ENCODE measurements around the gene UNC13B. TPM values are rescaled to one million over a fixed set of nuclear protein-coding genes. Genes with fewer than 3 reads are reported as not detected.

The UNC13B gene
- total and polyA plus RNA-seq, 2 of the 13 experiments (the other 11 are each of a cell fraction or from before 2014, with no cell fraction given) = 14.0 to 18.3 TPM

DNA sequence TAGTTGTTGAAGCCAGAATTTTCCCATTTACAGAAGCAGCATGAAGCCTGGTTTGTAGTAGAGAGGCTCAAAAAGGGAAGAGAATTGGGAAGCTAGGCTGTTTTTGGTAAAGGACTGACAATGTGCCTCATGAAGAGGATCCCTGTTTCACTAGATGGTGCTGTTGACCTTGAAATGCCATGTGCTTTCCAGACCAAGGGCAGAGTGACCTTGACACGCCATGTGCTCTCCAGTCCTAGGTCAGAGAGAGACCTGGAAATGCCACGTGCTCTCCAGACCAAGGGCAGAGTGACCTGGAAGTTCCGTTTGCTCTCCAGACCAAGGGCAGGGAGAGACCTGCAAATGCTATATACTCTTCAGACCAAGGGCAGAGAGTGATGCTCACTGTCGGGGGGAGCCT is 32.0 kb downstream of the UNC13B start (continued):
- TF ChIP-seq ZNF10 (CRISPR knock-in tag; IDR thresholded peaks at IDR 0.05; ENCODE audit: borderline replicate concordance, low read depth) = no peak
- no peak for TF ChIP-seq ZFP36L2 (CRISPR knock-in tag; IDR thresholded peaks at IDR 0.05)
- TF ChIP-seq, protein P1, sequence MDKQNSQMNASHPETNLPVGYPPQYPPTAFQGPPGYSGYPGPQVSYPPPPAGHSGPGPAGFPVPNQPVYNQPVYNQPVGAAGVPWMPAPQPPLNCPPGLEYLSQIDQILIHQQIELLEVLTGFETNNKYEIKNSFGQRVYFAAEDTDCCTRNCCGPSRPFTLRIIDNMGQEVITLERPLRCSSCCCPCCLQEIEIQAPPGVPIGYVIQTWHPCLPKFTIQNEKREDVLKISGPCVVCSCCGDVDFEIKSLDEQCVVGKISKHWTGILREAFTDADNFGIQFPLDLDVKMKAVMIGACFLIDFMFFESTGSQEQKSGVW (CRISPR knock-in tag; IDR thresholded peaks at IDR 0.05; ENCODE audit: borderline replicate concordance) = no peak
- TF ChIP-seq ZNF562 (CRISPR knock-in tag; IDR thresholded peaks at IDR 0.05; ENCODE audit: borderline replicate concordance) = no peak
- TF ChIP-seq KAT8 (CRISPR knock-in tag; IDR thresholded peaks at IDR 0.05) = no peak
- no peak for TF ChIP-seq ELF4 (CRISPR knock-in tag; IDR thresholded peaks at IDR 0.05; ENCODE audit: borderline replicate concordance)
- TF ChIP-seq, protein P2, sequence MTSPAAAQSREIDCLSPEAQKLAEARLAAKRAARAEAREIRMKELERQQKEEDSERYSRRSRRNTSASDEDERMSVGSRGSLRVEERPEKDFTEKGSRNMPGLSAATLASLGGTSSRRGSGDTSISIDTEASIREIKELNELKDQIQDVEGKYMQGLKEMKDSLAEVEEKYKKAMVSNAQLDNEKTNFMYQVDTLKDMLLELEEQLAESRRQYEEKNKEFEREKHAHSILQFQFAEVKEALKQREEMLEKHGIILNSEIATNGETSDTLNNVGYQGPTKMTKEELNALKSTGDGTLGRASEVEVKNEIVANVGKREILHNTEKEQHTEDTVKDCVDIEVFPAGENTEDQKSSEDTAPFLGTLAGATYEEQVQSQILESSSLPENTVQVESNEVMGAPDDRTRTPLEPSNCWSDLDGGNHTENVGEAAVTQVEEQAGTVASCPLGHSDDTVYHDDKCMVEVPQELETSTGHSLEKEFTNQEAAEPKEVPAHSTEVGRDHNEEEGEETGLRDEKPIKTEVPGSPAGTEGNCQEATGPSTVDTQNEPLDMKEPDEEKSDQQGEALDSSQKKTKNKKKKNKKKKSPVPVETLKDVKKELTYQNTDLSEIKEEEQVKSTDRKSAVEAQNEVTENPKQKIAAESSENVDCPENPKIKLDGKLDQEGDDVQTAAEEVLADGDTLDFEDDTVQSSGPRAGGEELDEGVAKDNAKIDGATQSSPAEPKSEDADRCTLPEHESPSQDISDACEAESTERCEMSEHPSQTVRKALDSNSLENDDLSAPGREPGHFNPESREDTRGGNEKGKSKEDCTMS (CRISPR knock-in tag; conservative IDR thresholded peaks at IDR 0.05) = no peak
- TF ChIP-seq ZNF792 (CRISPR knock-in tag; IDR thresholded peaks at IDR 0.05) = no peak
- peak; percentile 46; the same call in 1 of the 2 replicates for TF ChIP-seq BCL6 (CRISPR knock-in tag; IDR thresholded peaks at IDR 0.05)
- TF ChIP-seq, protein P3, sequence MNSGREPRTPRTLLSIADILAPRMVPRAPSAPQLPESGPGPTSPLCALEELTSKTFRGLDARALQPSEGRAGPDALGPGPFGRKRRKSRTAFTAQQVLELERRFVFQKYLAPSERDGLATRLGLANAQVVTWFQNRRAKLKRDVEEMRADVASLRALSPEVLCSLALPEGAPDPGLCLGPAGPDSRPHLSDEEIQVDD (CRISPR knock-in tag; IDR thresholded peaks at IDR 0.05; ENCODE audit: borderline replicate concordance) = no peak
- TF ChIP-seq GPN1 (CRISPR knock-in tag; IDR thresholded peaks at IDR 0.05; ENCODE audit: borderline replicate concordance) = no peak
- TF ChIP-seq, protein P4, sequence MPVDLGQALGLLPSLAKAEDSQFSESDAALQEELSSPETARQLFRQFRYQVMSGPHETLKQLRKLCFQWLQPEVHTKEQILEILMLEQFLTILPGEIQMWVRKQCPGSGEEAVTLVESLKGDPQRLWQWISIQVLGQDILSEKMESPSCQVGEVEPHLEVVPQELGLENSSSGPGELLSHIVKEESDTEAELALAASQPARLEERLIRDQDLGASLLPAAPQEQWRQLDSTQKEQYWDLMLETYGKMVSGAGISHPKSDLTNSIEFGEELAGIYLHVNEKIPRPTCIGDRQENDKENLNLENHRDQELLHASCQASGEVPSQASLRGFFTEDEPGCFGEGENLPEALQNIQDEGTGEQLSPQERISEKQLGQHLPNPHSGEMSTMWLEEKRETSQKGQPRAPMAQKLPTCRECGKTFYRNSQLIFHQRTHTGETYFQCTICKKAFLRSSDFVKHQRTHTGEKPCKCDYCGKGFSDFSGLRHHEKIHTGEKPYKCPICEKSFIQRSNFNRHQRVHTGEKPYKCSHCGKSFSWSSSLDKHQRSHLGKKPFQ (CRISPR knock-in tag; IDR thresholded peaks at IDR 0.05; ENCODE audit: insufficient replicate concordance) = no peak
- TF ChIP-seq, protein P5, sequence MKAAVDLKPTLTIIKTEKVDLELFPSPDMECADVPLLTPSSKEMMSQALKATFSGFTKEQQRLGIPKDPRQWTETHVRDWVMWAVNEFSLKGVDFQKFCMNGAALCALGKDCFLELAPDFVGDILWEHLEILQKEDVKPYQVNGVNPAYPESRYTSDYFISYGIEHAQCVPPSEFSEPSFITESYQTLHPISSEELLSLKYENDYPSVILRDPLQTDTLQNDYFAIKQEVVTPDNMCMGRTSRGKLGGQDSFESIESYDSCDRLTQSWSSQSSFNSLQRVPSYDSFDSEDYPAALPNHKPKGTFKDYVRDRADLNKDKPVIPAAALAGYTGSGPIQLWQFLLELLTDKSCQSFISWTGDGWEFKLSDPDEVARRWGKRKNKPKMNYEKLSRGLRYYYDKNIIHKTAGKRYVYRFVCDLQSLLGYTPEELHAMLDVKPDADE (CRISPR knock-in tag; IDR thresholded peaks at IDR 0.05) = no peak
- TF ChIP-seq SSRP1 (CRISPR knock-in tag; IDR thresholded peaks at IDR 0.05) = no peak
- no peak for TF ChIP-seq KAT2B (IDR thresholded peaks at IDR 0.05; ENCODE audit: borderline replicate concordance, low read depth, low read length)
- TF ChIP-seq, protein P6, sequence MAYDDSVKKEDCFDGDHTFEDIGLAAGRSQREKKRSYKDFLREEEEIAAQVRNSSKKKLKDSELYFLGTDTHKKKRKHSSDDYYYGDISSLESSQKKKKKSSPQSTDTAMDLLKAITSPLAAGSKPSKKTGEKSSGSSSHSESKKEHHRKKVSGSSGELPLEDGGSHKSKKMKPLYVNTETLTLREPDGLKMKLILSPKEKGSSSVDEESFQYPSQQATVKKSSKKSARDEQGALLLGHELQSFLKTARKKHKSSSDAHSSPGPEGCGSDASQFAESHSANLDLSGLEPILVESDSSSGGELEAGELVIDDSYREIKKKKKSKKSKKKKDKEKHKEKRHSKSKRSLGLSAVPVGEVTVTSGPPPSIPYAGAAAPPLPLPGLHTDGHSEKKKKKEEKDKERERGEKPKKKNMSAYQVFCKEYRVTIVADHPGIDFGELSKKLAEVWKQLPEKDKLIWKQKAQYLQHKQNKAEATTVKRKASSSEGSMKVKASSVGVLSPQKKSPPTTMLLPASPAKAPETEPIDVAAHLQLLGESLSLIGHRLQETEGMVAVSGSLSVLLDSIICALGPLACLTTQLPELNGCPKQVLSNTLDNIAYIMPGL (CRISPR knock-in tag; IDR thresholded peaks at IDR 0.05; ENCODE audit: borderline replicate concordance in 1 of 2, low read depth in 1 of 2) = peak in 1 of 2 experiments; percentile 50; a peak in 1 of 4 replicates
- no peak for TF ChIP-seq ZNF605 (CRISPR knock-in tag; IDR thresholded peaks at IDR 0.05)
- no peak for TF ChIP-seq NFRKB (IDR thresholded peaks at IDR 0.05)
- TF ChIP-seq ZNF292 (CRISPR knock-in tag; IDR thresholded peaks at IDR 0.05; ENCODE audit: borderline replicate concordance, low read depth) = no peak
- TF ChIP-seq ZFAT (CRISPR knock-in tag; conservative IDR thresholded peaks at IDR 0.05) = no peak
- no peak for TF ChIP-seq KDM4B (CRISPR knock-in tag; IDR thresholded peaks at IDR 0.05)
- TF ChIP-seq ZNF282 (IDR thresholded peaks at IDR 0.05; ENCODE audit: partially characterized antibody) = no peak
